Stimulated activated CD8-positive, alpha-beta memory T cell treated with anti-CD3 and anti-CD28 coated beads, Interleukin-12 subunit alpha, Interleukin-12 subunit beta, amount 100 ng/mL, for 1 hour (primary cell): ENCODE results near the gene CREB5.

Experiments used
- DNase-seq: peaks from one replicate; pipeline ENCODE4 v3.0.0-alpha.2; 2020; ENCODE audit warnings: low read depth

CREB5 gene

DNA sequence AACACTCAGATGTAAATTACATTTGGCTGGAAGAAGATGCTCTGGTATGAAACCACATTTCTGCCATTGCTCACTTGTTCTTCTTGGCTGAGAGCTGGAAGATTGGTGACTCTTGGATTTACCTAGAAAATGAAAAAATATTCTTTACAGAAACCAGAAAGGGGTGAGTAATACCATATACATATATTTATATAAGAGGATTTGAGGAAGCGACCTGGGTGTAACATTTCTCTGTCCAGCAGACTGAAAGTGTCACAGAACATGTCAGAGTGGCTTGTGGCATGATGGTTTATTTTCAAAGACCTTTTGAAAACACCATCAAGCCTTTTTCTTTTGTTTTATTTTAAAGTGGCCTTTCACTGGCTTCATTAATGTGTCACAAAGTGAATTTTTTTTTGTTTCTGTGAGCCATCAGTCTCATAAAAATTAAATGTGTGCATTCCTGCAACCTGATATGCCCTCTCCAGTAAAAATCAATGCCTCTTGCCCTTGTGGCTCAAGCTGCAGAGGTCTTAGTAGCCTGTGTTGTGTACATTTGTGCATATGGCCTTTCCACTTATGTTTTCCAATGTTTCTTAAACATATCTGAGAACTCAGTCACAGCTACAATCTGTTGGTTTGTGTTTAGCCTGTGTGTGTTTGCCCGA is 23.5 kb downstream of the CREB5 start:
- no peak for DNase-seq

DNA sequence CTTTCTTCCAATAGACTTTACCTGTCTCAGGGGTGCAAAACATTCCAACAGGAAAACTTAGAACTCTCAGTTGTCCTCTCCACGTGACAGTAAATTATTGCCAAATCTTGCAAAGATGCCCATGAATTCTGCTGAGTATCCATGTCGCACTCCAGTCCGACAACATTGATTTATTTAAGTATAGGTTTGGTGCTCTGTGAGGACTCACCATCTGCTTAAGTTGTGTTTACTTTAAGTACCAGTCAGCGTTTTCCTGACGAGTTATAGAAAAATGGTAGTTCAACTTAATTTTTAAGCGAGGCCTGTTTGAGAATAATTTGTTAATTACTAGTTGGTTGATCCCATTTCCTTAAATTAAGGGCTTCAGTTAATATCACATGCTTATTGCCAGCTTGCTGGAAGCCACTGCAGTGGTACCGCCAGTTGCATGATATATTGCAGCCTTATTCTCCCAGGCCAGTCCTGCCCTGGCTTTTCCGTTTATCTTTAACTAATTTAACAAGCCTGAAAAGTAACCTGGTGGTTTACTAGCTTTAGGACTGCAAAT is 27.8 kb downstream of the CREB5 start:
- no peak for DNase-seq

DNA sequence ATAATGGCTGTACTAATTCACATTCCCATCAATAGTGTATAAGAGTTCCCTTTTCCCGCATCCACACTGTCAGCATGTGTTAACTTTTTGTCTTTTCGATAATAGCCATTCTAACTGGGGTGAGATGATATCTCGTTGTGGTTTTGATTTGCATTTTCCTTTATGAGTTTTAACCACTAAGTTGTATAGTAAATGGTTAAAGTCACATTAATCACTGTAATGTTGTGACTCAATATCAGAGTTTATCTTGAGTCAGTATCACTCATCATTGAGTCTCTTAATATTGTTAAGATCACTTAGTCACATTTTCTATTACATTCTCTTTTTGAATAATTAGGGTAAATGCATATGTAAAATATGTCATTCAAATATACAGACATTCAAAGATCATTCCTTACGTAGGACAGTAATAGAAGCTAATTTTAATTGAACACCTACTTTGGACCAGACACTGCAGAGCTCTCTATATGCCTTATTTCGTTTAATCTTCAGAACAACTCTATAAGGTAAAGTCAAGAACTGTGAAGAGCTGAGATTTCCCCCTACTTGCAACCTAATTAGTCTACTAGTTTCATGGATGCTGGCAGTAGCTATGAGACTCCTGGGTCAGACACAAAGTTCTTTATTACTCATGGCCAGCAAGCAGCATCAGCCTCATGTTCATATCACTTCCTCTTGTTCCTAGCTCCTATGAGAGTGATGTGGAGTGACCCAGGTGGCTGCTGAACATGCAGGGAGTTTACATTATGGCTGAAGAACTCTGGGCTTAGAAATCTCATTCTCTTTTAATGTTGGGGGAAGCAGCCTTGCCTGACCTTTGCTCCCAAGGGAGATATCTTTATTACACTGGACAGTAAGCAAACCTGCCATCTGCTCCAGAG is 30.5 kb downstream of the CREB5 start:
- no peak for DNase-seq

DNA sequence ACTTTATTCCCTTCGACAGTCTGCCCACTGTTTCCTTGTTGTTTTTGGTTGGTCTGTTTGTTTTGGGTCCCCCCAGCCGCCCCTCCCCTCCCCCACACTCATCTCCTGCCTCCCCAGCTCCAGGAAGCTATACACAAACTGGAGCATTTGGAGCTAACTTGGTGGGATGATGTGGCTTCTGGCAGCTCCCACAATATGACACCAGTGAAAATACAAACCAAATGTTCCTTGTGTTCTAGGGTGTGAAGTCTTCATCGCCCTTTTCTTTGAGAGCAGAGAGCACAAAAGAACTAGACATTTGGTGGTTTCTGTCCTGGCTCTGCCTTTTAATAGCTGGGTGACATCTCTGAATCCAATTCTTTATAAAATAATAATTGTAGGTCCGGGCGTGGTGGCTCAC is 33.8 kb downstream of the CREB5 start:
- no peak for DNase-seq

DNA sequence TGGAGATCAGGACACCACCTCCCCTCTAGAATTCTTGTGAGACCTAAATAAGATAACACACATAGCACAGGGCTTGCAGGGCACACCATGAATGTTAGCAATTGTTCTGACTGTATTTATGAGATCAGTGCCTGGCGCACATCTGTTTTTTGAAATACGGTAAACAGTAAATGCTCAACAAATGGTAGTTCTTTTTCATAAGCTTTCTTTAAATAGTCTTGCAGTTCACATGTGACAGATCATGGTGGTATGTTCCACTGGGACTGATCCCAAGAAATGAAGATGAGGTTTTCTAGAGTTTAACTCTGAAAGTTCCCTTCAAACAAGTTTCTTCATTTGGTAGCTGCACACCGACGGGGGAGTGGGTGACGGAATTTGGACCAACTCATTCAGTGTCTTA is 34.8 kb downstream of the CREB5 start:
- DNase-seq: no peak

DNA sequence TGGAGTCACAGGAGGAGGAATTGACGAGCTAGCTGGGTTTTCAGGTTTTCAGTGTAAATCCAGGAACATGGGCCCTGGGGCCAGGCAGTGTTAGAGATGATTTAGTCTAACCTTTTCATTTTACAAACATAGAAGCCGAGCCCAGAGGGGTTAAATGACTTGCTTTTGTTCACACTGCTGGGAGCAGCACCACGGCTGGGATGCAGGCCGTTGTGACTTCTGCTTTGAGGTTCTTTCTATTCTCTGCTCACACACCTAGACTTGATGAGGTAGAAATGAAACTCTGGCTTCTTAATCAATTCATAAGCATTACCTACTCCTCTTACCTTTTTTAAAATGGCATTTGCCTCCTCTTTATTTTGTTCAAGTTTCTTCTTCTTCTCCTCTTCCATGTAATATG is 36.4 kb downstream of the CREB5 start:
- DNase-seq: no peak

DNA sequence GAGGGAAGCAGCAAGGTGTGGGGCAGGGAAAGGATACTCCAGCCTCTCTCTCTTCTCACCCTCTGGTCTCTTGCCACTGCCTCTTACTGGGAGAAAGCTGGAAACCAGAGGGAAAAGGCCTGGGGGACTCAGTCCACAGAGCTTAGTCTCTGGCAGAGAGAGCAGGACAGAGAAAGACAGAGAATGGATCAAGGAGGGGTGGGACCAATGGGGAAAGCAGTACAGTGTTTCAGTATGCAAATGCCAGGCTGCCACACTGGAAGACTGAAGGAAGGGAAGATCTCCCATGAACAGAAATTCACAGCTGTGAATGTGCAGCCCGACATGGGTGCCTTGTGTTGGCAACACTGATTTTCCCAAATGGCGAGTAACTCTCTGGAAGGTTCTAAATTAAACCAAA is 40.4 kb downstream of the CREB5 start:
- no peak for DNase-seq

DNA sequence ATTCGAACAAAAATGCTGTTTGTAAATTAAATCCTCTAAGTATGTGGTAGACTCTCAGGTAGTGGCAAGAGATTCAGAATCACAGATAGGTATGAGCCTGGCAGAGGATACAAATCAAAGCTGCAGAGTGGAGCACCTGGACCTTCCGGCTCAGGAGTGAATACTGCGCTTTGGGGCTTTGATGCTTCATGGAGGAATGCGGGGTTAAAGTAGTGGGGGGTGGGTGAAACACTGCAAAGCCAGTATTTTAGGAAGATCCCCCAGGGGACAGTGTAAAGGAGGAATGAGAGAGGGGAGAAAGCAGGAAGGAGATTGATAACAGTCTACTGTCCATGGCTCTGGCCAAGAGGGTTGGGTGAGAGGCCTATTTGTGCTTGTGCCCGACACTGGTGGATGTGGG is 43.2 kb downstream of the CREB5 start:
- DNase-seq: no peak

DNA sequence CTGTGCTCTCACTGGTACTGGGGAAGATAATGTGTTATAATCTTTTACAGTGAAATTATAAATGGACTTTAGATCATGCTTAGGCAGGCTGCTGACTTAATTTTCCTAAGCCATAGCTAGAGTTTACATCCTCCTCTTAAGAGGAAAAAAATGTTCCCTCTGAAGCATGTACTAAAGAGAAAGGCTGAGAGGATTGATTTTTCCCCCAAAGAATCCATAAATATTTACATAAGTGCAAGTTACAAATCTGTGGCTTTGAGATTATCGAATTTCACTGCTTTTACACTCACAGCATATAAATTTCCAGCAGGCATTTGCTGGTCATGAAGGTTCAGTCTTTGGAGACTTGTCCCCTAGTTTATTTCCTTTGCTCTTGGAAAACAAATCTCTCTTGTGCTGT is 43.7 kb downstream of the CREB5 start:
- no peak for DNase-seq

DNA sequence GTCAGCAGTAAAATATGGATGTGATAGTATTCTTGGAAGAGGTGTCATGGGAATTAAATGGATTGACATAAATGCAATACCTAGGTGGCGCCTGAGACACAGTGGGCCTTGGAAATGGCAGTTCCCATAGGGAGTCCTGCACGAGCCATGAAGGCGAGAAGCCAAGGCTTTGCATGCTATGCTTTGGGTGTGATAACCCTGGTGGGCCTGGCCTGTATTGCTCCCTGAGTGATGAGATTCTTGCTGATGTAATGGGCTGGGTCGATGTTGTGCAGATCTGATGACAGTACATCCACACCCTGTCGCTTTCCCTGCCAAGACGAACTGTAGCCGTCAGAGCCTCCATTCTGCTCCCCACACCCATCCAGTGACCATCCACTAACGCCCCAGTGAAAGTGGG is 46.4 kb downstream of the CREB5 start:
- no peak for DNase-seq

DNA sequence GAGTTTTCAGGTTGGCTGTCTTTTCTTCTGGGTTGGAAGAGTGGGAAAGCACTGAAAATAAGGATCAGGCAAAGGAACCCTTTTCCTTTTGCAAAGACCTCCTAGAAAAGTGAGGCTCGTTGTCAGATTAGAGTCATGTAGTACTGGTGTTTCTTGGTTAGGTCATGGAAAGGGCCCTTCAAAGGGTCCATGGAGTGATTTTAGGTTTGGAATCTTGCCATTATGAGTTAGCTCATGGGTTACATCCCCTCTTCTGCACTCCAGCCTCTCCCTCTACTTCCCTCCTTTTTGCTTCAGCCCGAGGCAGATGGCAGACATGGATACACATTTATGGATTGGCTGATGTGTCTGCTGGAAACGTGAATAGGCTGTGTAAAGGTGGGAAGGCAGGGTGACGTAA is 47.0 kb downstream of the CREB5 start:
- DNase-seq: no peak

DNA sequence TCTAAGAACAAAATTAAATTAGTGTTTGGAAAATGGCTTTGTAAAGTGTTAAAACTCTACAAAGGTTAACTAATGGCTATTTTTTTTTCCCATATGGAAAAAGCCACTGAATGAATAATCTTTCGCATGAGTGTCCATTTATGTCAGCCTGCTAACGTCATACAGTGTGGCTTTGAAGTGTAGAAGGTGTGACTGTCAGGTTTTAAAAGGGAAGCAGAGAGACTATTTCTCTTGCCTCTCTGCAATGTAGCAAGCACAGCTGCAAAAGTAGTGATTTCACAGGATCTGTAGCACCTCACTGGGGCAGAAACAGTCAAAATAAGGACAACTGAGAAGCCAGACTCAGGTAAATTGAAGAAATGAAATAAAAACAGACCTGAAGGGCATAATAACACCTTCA is 53.4 kb downstream of the CREB5 start:
- DNase-seq: no peak

DNA sequence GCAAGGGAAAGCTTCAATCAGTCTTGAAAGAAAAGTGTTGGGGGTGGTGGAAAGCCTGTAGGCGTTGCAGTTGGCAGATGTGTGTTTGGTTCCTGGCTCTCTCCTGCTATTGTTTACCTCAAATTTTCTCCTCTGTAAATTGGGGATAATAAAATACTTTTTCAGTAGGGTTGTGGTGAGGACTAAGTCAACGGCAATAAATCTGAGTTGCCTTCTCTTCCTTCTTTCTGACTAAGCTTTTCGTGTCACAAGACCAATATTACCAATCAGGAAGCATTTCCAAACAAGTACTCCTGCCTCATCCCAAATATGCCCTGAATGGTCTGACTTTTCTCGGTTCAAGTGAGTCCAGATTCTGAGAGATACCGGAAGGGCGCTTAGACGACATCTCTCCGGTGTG is 54.0 kb downstream of the CREB5 start:
- no peak for DNase-seq

DNA sequence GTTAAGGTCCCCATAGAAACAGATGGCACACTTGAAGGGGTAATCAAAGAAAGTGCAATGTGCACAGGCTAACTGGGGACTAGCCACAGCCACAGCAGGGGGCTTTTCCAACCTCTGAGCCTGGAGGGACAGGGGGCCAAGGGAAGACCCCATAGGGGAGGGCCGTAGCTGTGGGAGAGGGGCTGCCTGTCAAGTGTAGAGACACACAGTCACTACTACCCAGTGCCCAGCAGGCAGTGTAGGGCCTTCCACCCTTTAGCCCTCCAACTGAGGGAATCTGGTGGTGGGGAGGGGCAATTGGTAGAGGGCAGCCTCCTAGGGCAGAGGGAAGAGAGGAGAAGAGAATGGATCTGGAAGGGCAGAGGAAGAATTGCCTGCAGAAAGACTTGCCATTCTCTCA is 54.6 kb downstream of the CREB5 start:
- no peak for DNase-seq

DNA sequence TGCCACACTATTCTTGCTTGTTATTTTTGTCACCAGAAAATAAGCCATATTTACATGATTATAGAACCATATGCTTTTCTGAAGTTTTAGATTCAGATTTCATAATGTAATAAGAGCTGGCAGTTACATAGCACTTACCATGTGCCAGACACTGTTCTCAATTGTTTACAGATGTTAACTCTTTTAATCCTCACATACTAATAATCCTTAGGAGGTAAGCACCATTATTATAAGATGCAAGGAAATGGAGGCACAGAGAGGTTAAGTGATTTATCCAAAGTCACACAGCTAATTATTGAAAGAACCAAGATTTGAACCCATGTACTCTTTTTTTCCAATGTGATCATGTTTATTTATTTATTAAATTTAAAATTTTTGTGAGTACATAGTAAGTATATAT is 57.2 kb downstream of the CREB5 start:
- no peak for DNase-seq

DNA sequence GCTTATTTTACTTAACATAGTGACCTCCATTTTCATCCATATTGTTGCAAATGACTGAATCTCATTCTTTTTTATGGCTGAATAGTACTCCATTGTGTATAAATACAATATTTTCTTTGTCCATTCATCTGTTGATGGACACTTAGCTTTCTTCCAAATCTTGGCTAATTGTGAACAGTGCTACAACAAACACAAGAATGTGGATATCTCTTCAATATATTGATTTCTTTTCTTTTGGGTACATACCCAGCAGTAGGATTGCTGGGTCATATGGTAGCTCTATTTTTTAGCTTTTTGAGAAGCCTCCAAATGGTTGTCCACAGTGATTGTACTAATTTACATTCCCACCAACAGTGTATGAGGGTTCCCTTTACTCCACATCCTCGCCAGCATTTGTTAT is 58.0 kb downstream of the CREB5 start:
- no peak for DNase-seq

DNA sequence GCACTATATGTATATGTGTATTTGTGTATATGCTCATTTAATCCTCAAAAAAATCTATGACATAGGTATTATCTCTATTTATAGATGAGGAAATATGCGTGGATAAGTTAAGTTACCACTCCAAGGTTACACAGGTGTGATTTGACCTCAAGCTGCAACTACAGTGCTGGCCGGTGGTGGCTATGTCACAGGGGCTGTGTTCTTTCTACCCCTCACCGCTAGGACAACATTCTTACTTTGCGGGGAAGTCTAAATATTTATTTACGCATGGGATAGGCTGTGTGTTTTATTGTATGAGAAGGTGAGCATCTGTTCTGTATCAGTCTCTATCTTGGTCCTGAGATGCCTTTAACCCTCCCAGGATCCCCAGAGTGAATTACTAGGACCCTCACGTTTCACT is 60.0 kb downstream of the CREB5 start:
- no peak for DNase-seq

DNA sequence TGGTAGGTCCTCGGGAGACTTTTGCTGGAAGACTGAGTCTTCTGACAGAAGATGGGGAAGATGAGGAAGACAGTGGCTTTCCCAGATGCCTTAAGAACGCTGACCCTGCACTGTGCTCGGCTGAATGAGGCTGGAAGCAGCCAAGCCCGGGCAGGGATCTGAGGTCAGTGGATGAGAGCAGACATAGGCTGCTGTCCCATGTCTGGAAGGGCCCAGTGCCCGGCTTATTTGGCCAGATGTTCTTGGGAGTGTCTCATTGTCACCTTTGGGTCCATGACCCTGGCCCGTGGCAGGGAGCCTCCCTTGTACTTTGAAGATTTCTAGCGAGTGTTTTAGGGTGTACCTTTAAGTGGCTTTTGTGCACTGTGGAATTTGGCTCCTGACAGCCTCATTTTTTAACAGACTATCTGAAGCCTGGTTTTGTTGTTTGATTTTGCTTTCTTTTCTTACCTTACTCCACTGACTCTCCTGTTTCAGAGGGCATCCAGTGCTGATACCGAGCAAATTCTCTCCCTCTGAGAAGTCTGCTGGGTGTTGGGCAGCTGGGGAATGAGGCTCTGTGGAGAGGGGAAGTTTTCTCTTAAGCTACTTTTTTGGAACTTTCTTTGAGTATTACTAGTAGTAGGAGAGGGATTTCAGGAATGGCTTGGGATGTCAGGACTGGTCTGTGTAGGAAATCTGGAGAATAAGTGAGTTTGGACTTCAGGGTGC is 61.4 kb downstream of the CREB5 start:
- DNase-seq: no peak

DNA sequence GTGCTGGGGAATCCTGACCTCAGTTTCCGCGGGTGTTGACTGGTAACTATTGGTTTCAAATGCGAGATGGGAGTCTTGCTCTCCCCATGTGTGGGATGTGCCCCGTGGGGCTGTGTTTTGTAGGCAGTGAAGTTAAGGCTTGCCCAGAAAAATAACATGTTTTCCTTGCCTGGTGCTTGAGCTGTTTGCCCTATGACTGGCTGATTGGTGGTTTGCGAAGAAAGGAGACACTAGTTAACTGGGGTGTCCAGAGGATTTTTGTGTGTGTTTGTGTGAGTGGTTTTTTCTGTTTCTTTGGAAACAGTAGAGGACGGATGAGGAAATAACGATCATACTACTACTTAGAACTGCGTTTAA is 61.9 kb downstream of the CREB5 start:
- DNase-seq: no peak

DNA sequence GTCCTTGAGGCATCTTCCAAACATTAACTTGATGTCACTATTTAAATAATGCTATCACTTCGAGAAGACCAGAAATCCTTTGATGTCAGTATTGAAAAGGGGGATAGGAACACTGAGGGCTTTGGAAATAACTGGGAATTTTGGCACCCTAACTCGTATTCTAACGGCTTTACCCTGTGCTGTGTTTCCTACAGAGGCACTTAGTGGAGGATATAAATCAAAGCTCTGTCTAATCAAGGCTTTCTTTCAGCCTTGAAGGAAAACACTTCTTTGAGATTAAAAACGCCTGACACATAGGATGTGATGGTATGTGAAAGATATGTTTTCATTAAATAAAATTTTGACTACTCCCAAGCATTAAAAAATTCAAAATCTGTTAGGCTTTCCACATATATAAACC is 62.3 kb downstream of the CREB5 start:
- no peak for DNase-seq

DNA sequence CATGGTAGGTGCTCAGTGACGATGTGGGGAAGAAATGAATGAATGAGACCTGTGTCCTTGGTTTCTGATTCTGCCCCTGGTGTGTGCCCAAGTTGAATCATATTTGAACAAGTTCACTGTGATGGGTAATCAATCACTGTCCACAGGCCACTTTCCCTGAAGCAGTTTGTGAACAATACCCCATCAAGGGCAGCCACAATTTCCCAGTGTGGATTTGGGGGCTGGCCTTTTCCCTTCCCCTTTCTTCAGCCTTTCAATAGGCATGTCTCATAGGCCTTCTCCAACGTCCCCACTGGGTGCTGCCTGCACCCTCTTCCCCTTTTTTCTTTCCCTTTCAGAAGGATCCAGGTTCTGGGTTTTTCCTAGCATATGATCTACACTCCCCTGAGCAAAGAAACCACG is 64.7 kb downstream of the CREB5 start:
- DNase-seq: no peak

DNA sequence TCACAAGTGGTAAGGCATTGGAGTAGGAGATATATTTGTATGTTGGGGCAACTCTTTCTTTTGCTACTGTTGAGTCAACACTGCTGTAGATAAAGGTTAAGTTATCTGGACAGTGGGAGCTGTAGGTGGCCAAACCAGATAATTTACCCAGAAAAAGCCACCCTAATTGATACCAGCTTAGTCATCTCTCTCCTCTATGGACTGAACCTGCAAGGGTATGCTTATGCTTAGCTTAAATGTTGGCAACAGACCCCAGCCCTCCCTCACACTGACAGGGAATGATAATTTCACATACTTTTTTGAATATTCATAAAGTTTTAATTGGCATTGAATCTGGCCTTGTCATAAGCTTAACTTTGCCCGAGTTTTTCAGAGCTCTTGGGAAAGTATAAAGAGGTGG is 66.3 kb downstream of the CREB5 start:
- DNase-seq: no peak

DNA sequence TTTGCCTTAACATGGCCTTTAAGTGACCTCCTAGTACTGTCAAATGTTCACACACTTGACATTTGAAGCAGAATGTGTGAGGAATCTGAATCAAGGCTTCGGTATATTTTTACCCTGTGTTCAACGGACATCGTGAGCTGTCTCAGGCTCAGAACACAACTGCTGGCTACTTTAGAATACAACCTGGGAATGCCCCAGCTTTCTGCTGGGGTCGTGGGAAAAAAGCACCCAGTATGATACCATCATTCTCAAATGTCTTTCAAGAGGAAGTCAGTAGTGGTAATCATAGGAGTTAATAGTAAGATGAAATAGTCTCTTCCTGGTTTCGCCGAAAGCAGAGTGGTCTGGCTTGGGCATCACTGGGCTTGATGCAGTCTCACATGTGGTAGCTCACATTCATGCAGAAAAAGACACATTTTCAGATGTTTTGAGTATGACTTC is 67.2 kb downstream of the CREB5 start:
- DNase-seq: no peak
